Measurements from ENCODE around the gene PPP2R5E.

Gene PPP2R5E

DNA sequence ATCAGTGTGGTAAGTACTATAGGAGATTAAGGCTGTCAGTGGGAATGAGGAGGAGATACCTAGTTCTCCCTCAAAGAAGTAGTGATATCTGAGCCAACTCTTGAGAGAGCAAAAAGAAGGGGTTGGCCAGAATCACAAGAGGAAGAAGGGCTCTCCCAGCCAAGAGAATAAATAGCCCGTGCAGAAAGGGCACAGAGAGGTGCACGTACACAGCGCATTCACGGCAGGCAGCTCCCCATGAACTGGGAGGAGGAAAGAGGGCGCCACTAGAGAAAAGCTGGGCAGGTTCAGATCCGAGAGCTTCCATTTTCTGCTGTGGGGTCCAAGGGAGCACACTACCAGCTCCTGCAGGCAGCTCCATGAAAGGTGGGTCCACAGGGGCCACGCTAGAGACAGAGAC lies 59.9 kb downstream of the PPP2R5E start:
- TF ChIP-seq, protein P1, sequence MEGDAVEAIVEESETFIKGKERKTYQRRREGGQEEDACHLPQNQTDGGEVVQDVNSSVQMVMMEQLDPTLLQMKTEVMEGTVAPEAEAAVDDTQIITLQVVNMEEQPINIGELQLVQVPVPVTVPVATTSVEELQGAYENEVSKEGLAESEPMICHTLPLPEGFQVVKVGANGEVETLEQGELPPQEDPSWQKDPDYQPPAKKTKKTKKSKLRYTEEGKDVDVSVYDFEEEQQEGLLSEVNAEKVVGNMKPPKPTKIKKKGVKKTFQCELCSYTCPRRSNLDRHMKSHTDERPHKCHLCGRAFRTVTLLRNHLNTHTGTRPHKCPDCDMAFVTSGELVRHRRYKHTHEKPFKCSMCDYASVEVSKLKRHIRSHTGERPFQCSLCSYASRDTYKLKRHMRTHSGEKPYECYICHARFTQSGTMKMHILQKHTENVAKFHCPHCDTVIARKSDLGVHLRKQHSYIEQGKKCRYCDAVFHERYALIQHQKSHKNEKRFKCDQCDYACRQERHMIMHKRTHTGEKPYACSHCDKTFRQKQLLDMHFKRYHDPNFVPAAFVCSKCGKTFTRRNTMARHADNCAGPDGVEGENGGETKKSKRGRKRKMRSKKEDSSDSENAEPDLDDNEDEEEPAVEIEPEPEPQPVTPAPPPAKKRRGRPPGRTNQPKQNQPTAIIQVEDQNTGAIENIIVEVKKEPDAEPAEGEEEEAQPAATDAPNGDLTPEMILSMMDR (IDR thresholded peaks at IDR 0.05; ENCODE audit: borderline replicate concordance, insufficient read depth, low read depth, low read length) = no peak
- H3K4me3 ChIP-seq (ENCODE audit: low read depth, low read length) = no peak overlapping the region

DNA sequence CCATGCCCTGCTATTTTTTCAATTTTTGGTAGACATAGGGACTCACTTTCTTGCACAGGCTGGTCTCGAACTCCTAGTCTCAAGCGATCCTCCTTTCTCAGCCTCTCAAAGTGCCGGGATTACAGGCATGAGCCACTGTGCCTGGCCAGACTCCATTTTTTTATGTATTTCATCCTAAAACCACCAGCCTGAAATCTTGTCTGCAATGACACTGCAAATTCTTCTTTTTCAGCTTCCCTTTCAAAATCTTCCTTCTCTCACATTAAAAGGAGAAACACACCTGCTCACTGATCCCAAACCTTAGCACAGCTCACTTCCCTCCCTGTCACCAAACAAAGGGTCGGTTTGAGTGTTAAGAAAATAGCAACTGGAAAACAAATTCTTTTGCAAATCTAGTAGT lies 62.6 kb downstream of the PPP2R5E start:
- TF ChIP-seq, protein P1 (IDR thresholded peaks at IDR 0.05; ENCODE audit: borderline replicate concordance, insufficient read depth, low read depth, low read length) = no peak
- H3K4me3 ChIP-seq (ENCODE audit: low read depth, low read length) = no peak overlapping the region

DNA sequence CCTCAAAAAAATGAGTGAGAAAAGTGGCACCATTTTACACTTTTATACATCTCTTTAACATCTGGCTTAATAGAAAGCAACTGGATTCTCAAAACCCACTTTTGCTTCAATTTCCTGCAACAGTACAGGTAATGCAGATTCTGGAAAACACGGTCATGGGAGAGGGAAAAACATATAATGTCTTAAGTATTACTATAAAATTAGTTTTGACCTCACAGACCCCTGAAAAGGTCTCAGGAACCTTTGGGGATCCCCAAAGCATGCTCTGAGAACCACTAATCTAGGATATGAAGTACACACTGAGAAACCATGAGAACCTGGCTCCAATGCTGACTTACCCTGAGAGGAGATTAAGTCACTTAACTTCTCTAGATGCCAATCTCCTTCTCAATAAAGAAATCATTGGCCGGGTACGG lies 64.7 kb downstream of the PPP2R5E start:
- TF ChIP-seq, protein P1 (IDR thresholded peaks at IDR 0.05; ENCODE audit: borderline replicate concordance, insufficient read depth, low read depth, low read length) = no peak

DNA sequence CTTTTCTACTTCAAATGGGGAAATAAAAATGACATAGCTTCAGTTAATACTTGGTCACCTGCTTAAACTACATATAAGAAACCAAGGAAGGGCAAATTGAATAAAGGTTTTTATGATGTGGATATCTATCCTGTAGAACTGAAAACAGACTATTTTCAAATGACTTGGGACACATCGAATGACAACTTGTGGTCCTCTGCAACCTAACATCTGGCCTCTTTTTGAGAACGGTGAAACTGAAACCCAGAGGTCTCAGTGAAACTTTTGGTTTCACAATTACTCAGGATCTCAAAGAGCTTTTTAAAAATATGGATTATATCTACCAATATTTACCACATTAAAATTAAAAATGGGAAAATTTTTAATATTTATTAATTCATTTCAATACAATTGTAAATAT lies 65.2 kb downstream of the PPP2R5E start:
- no peak overlapping the region for H3K4me3 ChIP-seq (ENCODE audit: low read depth, low read length)
- TF ChIP-seq, protein P1 (IDR thresholded peaks at IDR 0.05; ENCODE audit: borderline replicate concordance, insufficient read depth, low read depth, low read length) = no peak

More for the DNA sequence above, 64.7 kb downstream of the PPP2R5E start:
- no peak overlapping the region for H3K4me3 ChIP-seq (ENCODE audit: low read depth, low read length)

DNA sequence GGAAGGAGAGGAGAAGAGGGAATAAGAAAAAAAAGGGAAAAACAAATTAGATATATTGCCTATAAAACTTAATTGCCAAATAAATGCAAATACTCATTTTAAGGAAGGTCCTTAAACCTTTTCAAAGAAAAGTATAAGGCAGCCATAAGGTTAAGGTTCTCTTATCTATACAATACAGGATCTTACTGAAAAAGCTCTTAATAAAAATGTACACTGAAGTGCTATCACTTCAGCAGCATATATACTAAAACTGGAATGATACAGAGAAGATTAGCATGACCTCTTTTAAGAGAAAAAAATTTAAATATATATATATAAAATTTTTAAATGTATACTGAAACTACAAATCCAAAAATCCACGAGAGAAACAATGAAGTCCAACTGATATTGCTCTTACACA lies 65.6 kb downstream of the PPP2R5E start:
- H3K4me3 ChIP-seq (ENCODE audit: low read depth, low read length) = no peak overlapping the region

DNA sequence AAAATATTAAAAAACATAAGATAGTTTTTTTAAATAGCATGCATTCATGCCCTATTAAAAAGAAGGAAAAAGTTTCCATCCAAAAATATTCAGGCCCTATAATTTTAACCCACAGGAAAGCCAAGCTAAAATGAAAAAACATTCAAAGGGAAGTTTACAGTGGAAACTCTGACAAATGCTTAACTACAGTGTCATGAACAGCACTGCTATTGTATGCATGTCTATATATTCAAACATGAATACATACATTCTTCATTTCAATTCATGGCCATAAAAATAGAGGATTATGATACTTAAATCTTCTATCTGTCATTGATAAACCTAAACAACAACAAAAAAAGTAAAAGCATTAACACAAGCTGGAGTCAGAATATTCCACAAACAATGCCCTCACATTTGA lies 67.4 kb downstream of the PPP2R5E start:
- no peak overlapping the region for H3K4me3 ChIP-seq (ENCODE audit: low read depth, low read length)
- TF ChIP-seq, protein P1 (IDR thresholded peaks at IDR 0.05; ENCODE audit: borderline replicate concordance, insufficient read depth, low read depth, low read length) = no peak

More for the DNA sequence above, 65.6 kb downstream of the PPP2R5E start:
- TF ChIP-seq, protein P1 (IDR thresholded peaks at IDR 0.05; ENCODE audit: borderline replicate concordance, insufficient read depth, low read depth, low read length) = no peak

DNA sequence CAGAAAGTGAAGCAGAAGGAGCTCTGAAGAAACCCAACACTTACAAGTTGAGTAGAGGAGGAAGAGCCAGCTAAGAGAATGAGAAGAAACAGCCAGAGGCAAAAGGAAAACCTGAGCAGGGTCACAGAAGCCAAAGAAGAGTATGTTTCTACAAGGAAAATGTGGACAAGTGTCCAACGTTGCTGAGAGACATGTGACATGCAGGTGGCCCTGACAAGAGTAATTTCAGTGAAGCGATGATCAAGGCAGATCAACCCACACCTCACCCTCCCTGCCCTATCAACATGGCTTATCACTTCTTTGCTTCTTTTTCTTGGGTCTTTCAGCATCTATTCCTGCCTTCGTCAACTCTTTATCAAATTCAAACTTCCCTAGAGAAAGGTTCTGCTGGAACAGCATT lies 68.3 kb downstream of the PPP2R5E start:
- TF ChIP-seq, protein P1 (IDR thresholded peaks at IDR 0.05; ENCODE audit: borderline replicate concordance, insufficient read depth, low read depth, low read length) = no peak
- no peak overlapping the region for H3K4me3 ChIP-seq (ENCODE audit: low read depth, low read length)

Measured in GM12875 (cell line).